Trophoblast cell (in vitro differentiated cells and primary cell): ENCODE data around the gene ZNF530.

Experiments
- DNase-seq, 2 donors: peaks; one replicate each; pipeline ENCODE4 v3.0.0-alpha.2; 2016
- H2AFZ ChIP-seq: 2 replicates; pipeline ENCODE4 v1.6.1; 2013; ENCODE audit warnings: low read length, moderate library complexity, mild to moderate bottlenecking; ENCODE audit not compliant: insufficient read depth, poor library complexity
- H2AK5ac ChIP-seq: 2 replicates; pipeline ENCODE4 v1.6.1; 2013; ENCODE audit warnings: mild to moderate bottlenecking, low read length
- H2BK120ac ChIP-seq: 2 replicates; pipeline ENCODE4 v1.6.1; 2013; ENCODE audit warnings: low read length, mild to moderate bottlenecking, moderate library complexity; ENCODE audit not compliant: insufficient read depth, poor library complexity
- H2BK12ac ChIP-seq: 2 replicates; pipeline ENCODE4 v1.6.1; 2013; ENCODE audit warnings: mild to moderate bottlenecking, low read length, moderate library complexity
- H2BK5ac ChIP-seq: 2 replicates; pipeline ENCODE4 v1.6.1; 2013; ENCODE audit warnings: low read length, low read depth, moderate library complexity, mild to moderate bottlenecking; ENCODE audit not compliant: poor library complexity
- H3K14ac ChIP-seq: 2 replicates; pipeline ENCODE4 v1.6.1; 2013; ENCODE audit warnings: mild to moderate bottlenecking, low read length
- H3K18ac ChIP-seq: 2 replicates; pipeline ENCODE4 v1.6.1; 2013; ENCODE audit warnings: mild to moderate bottlenecking, low read length
- H3K23ac ChIP-seq: 2 replicates; pipeline ENCODE4 v1.6.1; 2013; ENCODE audit warnings: low read length
- H3K27ac ChIP-seq: 2 replicates; pipeline ENCODE4 v1.5.1; 2013; ENCODE audit warnings: low read depth, mild to moderate bottlenecking, inconsistent platforms, low read length, moderate library complexity
- H3K27me3 ChIP-seq: 2 replicates; pipeline ENCODE4 v1.6.1; 2013; ENCODE audit warnings: inconsistent platforms, mild to moderate bottlenecking, low read length, moderate library complexity; ENCODE audit not compliant: insufficient read depth
- H3K36me3 ChIP-seq, 2 experiments: 1 replicate in 1 of 2; 2 replicates in 1 of 2; pipeline ENCODE4 v1.6.1; 2013; ENCODE audit warnings: low read length in 2 of 2, mild to moderate bottlenecking in 2 of 2, moderate library complexity in 1 of 2; ENCODE audit not compliant: insufficient read depth in 2 of 2, control insufficient read depth in 1 of 2
- H3K4ac ChIP-seq: 2 replicates; pipeline ENCODE4 v1.6.1; 2013; ENCODE audit warnings: low read depth, mild to moderate bottlenecking, low read length, moderate library complexity
- H3K4me1 ChIP-seq, 2 experiments: 1 replicate in 1 of 2; 2 replicates in 1 of 2; pipeline ENCODE4 v1.6.1; 2013; ENCODE audit warnings: low read length in 2 of 2, mild to moderate bottlenecking in 2 of 2, moderate library complexity in 1 of 2; ENCODE audit not compliant: insufficient read depth in 2 of 2, control insufficient read depth in 1 of 2
- H3K4me2 ChIP-seq: 2 replicates; pipeline ENCODE4 v1.6.1; 2013; ENCODE audit warnings: inconsistent platforms, mild to moderate bottlenecking, low read length, moderate library complexity
- H3K4me3 ChIP-seq: 2 replicates; pipeline ENCODE4 v1.5.1; 2013; ENCODE audit warnings: mild to moderate bottlenecking, low read depth, low read length, inconsistent platforms
- H3K79me1 ChIP-seq: one replicate; pipeline ENCODE4 v1.6.1; 2013; ENCODE audit warnings: low read length
- H3K79me2 ChIP-seq: 2 replicates; pipeline ENCODE4 v1.6.1; 2013; ENCODE audit warnings: low read length, mild to moderate bottlenecking; ENCODE audit not compliant: control insufficient read depth, insufficient read depth, poor library complexity
- H3K9ac ChIP-seq: 2 replicates; pipeline ENCODE4 v1.6.1; 2013; ENCODE audit warnings: mild to moderate bottlenecking, low read length
- H3K9me3 ChIP-seq: 2 replicates; pipeline ENCODE4 v1.6.1; 2013; ENCODE audit warnings: low read depth, mild to moderate bottlenecking, control low read depth, inconsistent platforms, low read length; ENCODE audit not compliant: insufficient read depth
- H4K12ac ChIP-seq: 2 replicates; pipeline ENCODE4 v1.6.1; 2013; ENCODE audit warnings: low read depth, mild to moderate bottlenecking, low read length, moderate library complexity
- H4K8ac ChIP-seq: 2 replicates; pipeline ENCODE4 v1.6.1; 2013; ENCODE audit warnings: low read depth, mild to moderate bottlenecking, low read length, moderate library complexity
- H4K91ac ChIP-seq: one replicate; pipeline ENCODE4 v1.6.1; 2013; ENCODE audit warnings: low read depth, mild to moderate bottlenecking, low read length, moderate library complexity
- WGBS: extraction: QIAGEN DNeasy Blood & Tissue Kit; methylation state at CpG from one replicate; pipeline ENCODE4 v1.1.7; 2013; ENCODE audit warnings: missing lambda C conversion rate; ENCODE audit not compliant: insufficient read length, insufficient coverage; ENCODE audit errors: extremely low coverage; 5-methylcytosine and 5-hydroxymethylcytosine counted together

Gene ZNF530

DNA sequence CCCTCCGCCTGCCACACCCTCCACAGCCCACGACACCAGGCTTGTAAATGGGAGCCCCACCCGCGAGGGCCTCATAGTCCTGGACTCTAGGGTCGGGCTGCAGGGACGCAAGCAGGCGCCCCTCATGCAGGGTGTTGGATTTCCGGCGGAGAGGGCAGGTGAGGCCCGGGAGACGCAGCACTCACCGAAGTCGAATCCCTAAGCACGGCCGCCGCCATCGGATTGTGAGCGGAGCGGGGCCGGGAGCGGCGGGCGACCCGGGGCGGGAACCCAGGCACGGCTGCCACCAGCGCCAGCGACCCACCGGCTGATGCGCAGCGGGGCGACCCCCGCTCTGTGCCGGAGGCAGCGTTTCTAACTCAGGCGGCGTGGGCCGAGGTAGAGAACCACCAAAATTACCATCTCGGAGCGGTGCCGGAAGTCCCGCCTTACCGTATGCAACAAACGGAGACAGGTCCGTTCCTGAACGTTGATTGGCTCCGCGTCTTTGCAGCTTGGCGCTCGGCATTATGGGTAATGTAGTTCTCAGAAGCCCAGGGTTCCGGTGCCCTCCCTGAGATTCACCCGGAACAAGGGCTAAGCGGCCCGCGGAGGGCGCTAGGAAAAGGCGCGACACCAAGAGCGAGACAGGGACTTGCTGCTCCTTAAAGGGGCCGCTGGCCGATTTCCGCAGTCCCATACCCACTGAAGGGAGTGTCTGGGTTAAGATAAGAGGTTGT, 21.0 kb upstream of the ZNF530 start, which contains the start of gene ZNF416:
Gene ZNF416 (minus strand): TSS at position 425 of the 719 bp plus-strand sequence. CDS start 207 bp downstream, at position 218.
- peaks cover 10 to 12% of the 10 kb centered on the region in 2 experiments for H3K4me1 ChIP-seq
- H3K27me3 ChIP-seq = no peaks in the 10 kb centered on the region
- H3K36me3 ChIP-seq = peaks cover 19 to 33% of the 10 kb centered on the region in 2 experiments

DNA sequence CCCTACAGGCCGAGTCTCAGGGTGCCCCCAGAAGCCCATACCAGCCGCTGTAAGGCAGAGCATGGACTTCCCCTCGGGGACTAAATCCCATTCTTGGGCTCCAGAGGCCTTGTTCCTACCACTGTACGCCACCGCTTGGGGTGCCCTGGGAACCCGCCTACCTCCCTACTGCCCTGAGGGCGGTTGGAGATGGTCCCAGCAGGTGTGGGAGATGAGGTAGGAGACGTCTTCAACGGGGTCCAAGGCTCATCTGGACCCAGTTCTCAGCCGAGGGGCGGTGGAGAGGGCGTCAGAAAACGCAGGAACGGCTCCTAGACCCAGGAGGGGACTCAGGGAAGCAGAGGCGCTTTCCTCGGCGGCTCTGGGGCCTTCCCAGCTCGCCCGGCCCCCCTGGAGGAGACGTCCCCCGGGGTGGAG, 16.6 kb upstream of the ZNF530 start:
- Histone ChIP-seq H3K27ac (no peak overlapping the region), H3K14ac (peak overlapping the region; percentile 16), H3K23ac (no peak overlapping the region), H3K27me3 (no peaks in the 10 kb centered on the region), H3K79me1 (peaks cover 10% of the 10 kb centered on the region), H2BK12ac (no peak overlapping the region), H3K9me3 (peaks cover 18% of the 10 kb centered on the region), H3K4me1 (peaks cover 14% of the 10 kb centered on the region in 2 experiments), H3K36me3 (peaks cover under 1 to 7% of the 10 kb centered on the region in 2 experiments), H4K91ac (peak overlapping the region; percentile 53), H4K12ac (peak overlapping the region; percentile 87), H2AFZ (peak overlapping the region; percentile 69), H2BK5ac (no peak overlapping the region), H2BK120ac (peak overlapping the region; percentile 0), H3K9ac (no peak overlapping the region), H3K4me3 (no peak overlapping the region), H3K4me2 (peak overlapping the region; percentile 91), H3K18ac (no peak overlapping the region), H3K79me2 (peaks cover 8% of the 10 kb centered on the region), H3K4ac (peak overlapping the region; percentile 2), H4K8ac (peak overlapping the region; percentile 95), H2AK5ac (no peak overlapping the region)
- no peak for DNase-seq
- no CpG with 5 or more reads among the region's 21 CpGs for WGBS

More for the DNA sequence above, 21.0 kb upstream of the ZNF530 start, which contains the start of gene ZNF416:
- H3K9ac ChIP-seq = peak within 1 kb of the TSS; percentile 91
- H3K4me3 ChIP-seq = peak within 1 kb of the TSS; percentile 98
- H4K12ac ChIP-seq = peak within 1 kb of the TSS; percentile 87
- H3K4me2 ChIP-seq = peak within 1 kb of the TSS; percentile 90
- H4K8ac ChIP-seq = peak within 1 kb of the TSS; percentile 92
- peak within 1 kb of the TSS; percentile 38 for H2BK120ac ChIP-seq
- H2BK5ac ChIP-seq = peak within 1 kb of the TSS; percentile 14
- WGBS = no CpG with 5 or more reads among the region's 62 CpGs
- H3K23ac ChIP-seq = no peak within 1 kb of the TSS
- peak within 1 kb of the TSS; percentile 38 for H2AK5ac ChIP-seq
- H3K9me3 ChIP-seq = peaks cover 37% of the 10 kb centered on the region
- no peak within 1 kb of the TSS for H3K27ac ChIP-seq
- DNase-seq = peak; percentile 98 to 100
- peaks cover 7% of the 10 kb centered on the region for H3K79me2 ChIP-seq
- peak within 1 kb of the TSS; percentile 68 for H3K4ac ChIP-seq
- peak within 1 kb of the TSS; percentile 67 for H4K91ac ChIP-seq
- H2AFZ ChIP-seq = peak within 1 kb of the TSS; percentile 88
- H2BK12ac ChIP-seq = no peak within 1 kb of the TSS
- H3K79me1 ChIP-seq = peaks cover 9% of the 10 kb centered on the region
- H3K14ac ChIP-seq = peak within 1 kb of the TSS; percentile 88
- H3K18ac ChIP-seq = peak within 1 kb of the TSS; percentile 84

DNA sequence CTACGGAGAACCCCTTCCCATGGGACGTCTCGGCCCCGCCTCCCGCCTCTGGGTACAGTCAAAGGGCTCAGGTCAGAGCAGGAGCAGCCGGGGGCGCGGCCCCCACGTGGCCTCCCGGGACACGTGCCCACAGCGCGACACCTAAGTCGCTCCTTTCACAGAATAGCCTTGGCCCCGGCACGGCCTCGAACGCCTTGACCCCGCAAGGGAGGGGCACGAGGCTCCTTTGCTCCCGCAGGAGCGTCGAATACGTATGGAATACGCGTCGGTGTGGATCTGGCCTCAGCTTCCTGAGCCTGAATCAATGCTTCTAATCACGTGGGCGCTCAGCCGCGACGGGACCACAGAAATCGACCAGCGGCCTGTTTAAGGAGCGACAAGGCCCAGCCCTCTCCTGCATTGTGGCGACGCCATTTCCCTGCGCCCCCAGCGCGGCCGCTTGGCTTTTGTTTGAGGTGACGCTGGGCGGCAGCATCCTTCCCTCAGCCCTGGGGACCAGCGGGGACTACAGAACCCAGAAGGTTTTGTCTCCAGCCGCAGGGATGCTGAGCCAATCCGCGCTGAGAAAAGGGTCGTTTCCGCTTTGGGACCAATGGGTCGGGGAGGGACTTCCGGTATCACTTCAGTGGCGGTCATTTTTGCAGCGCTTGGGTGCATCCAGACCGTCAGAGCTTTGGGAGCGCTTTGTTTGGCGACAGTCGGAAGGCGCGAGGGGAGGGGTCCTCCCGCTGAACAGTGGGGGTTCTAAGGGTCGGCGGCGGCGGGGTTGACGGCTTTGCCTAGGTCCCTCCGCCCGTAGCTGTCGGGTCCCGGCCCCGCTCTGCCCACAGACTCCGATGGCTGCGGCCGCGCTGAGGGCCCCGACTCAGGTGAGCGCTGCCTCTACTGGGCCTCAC, 15.9 kb upstream of the ZNF530 start, which contains the start of gene ZIK1:
Gene ZIK1 (plus strand): TSS at position 625 of the 896 bp plus-strand sequence. CDS start 212 bp downstream, at position 837.
- Histone ChIP-seq H2BK120ac (peak within 1 kb of the TSS; percentile 0), H4K12ac (peak within 1 kb of the TSS; percentile 87), H2AK5ac (peak within 1 kb of the TSS; percentile 30), H2AFZ (peak within 1 kb of the TSS; percentile 86), H3K27me3 (no peaks in the 10 kb centered on the region), H3K79me2 (peaks cover 4% of the 10 kb centered on the region), H3K18ac (peak within 1 kb of the TSS; percentile 35), H4K8ac (peak within 1 kb of the TSS; percentile 95), H2BK12ac (no peak within 1 kb of the TSS), H3K4me3 (peak within 1 kb of the TSS; percentile 86), H2BK5ac (no peak within 1 kb of the TSS), H3K36me3 (peaks cover 7 to 14% of the 10 kb centered on the region in 2 experiments), H3K4me2 (peak within 1 kb of the TSS; percentile 91), H3K79me1 (peaks cover 6% of the 10 kb centered on the region), H3K9me3 (peaks cover 21% of the 10 kb centered on the region), H3K4ac (peak within 1 kb of the TSS; percentile 52), H3K27ac (no peak within 1 kb of the TSS), H3K14ac (peak within 1 kb of the TSS; percentile 16), H3K4me1 (peaks cover 11 to 13% of the 10 kb centered on the region in 2 experiments), H3K9ac (peak within 1 kb of the TSS; percentile 85), H4K91ac (peak within 1 kb of the TSS; percentile 53), H3K23ac (no peak within 1 kb of the TSS)
- DNase-seq = peak; percentile 29 to 74
- WGBS = no CpG with 5 or more reads among the region's 76 CpGs

DNA sequence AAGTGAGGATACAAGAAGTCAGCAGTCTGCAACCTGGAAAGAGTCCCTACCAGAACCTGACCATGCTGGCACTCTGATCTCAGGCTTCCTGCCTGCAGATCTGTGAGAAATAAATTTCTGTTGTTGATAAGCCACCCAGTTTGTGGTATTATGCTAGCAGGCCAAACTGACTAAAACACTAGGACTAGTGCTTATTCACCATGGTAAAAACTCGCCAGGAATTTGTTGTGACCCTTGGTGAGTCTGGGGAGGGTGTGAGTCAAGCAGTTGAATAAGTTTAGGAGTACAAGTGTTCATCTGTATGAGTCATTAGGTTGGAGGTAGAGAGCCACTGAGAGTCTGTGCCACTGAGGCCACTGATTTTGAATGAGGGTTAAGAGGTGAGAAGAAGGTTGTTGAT, 12.2 kb upstream of the ZNF530 start:
- Histone ChIP-seq H2BK12ac (no peak overlapping the region), H3K9ac (no peak overlapping the region), H3K36me3 (peaks cover 16 to 42% of the 10 kb centered on the region in 2 experiments), H3K14ac (no peak overlapping the region), H2BK5ac (no peak overlapping the region), H2BK120ac (no peak overlapping the region), H3K4me1 (peaks cover 11 to 13% of the 10 kb centered on the region in 2 experiments), H3K4me3 (no peak overlapping the region), H4K91ac (no peak overlapping the region), H3K18ac (no peak overlapping the region), H3K4ac (no peak overlapping the region), H2AK5ac (no peak overlapping the region), H3K79me2 (peaks cover 4% of the 10 kb centered on the region), H3K9me3 (peaks cover 33% of the 10 kb centered on the region), H3K23ac (no peak overlapping the region), H3K27ac (no peak overlapping the region), H3K79me1 (peaks cover 6% of the 10 kb centered on the region), H3K4me2 (no peak overlapping the region), H4K12ac (no peak overlapping the region), H2AFZ (no peak overlapping the region), H4K8ac (no peak overlapping the region), H3K27me3 (no peaks in the 10 kb centered on the region)
- DNase-seq = peak in 1 of 2 donors; percentile 9
- whole genome bisulfite sequencing = no CpG with 5 or more reads among the region's 1 CpG
